ENCODE data around the gene EIF2AK3.
"Not testable (repeated sequence)": the region's sequence is repeated elsewhere in the genome, so short reads cannot be mapped to it uniquely, and the experiment has no call there.

The EIF2AK3 gene

GRCh38 chr2:88636026-88636425 is 8.8 kb upstream of the EIF2AK3 start:
- no peak for DNase-seq (ENCODE audit: low spot score)

- no peak for DNase-seq (ENCODE audit: low spot score)
Measured at GRCh38 chr2:88632569-88632968, 5.3 kb upstream of the EIF2AK3 start.

- no peak for DNase-seq (ENCODE audit: low spot score)
Measured at GRCh38 chr2:88628571-88628939, 1.3 kb upstream of the EIF2AK3 start.

GRCh38 chr2:88627856-88628570 is 749 bp upstream of the EIF2AK3 start:
- peak; percentile 86 for DNase-seq (ENCODE audit: low spot score)

GRCh38 chr2:88626171-88627054 is 851 bp downstream of the EIF2AK3 start:
- peak; percentile 47 for DNase-seq (ENCODE audit: low spot score)

GRCh38 chr2:88624477-88624876 is 2.8 kb downstream of the EIF2AK3 start:
- DNase-seq (ENCODE audit: low spot score), result no peak

GRCh38 chr2:88623831-88624465 is 3.3 kb downstream of the EIF2AK3 start:
- not testable (repeated sequence) for DNase-seq (ENCODE audit: low spot score)

- no peak for DNase-seq (ENCODE audit: low spot score)
Measured at GRCh38 chr2:88622307-88622706, 5.0 kb downstream of the EIF2AK3 start.

- no peak for DNase-seq (ENCODE audit: low spot score)
Measured at GRCh38 chr2:88621432-88621831, 5.8 kb downstream of the EIF2AK3 start.

- DNase-seq (ENCODE audit: low spot score), result no peak
Measured at GRCh38 chr2:88620015-88620414, 7.2 kb downstream of the EIF2AK3 start.

- DNase-seq (ENCODE audit: low spot score), result no peak
Measured at GRCh38 chr2:88615822-88616221, 11.4 kb downstream of the EIF2AK3 start.

- DNase-seq (ENCODE audit: low spot score), result no peak
Measured at GRCh38 chr2:88614497-88615157, 12.6 kb downstream of the EIF2AK3 start.

GRCh38 chr2:88613921-88614320 is 13.3 kb downstream of the EIF2AK3 start:
- no peak for DNase-seq (ENCODE audit: low spot score)

- DNase-seq (ENCODE audit: low spot score), result no peak
Measured at GRCh38 chr2:88608184-88608583, 19.1 kb downstream of the EIF2AK3 start.

GRCh38 chr2:88607416-88607815 is 19.8 kb downstream of the EIF2AK3 start:
- DNase-seq (ENCODE audit: low spot score), result no peak

- no peak for DNase-seq (ENCODE audit: low spot score)
Measured at GRCh38 chr2:88606371-88607030, 20.8 kb downstream of the EIF2AK3 start.

GRCh38 chr2:88603146-88603545 is 24.1 kb downstream of the EIF2AK3 start:
- DNase-seq (ENCODE audit: low spot score), result peak; percentile 47

GRCh38 chr2:88602022-88602421 is 25.2 kb downstream of the EIF2AK3 start:
- no peak for DNase-seq (ENCODE audit: low spot score)

- DNase-seq (ENCODE audit: low spot score), result no peak
Measured at GRCh38 chr2:88601286-88601685, 26.0 kb downstream of the EIF2AK3 start.

- peak; percentile 75 for DNase-seq (ENCODE audit: low spot score)
Measured at GRCh38 chr2:88600038-88600465, 27.2 kb downstream of the EIF2AK3 start.

- DNase-seq (ENCODE audit: low spot score), result no peak
Measured at GRCh38 chr2:88599527-88599926, 27.7 kb downstream of the EIF2AK3 start.

GRCh38 chr2:88597168-88597567 is 30.1 kb downstream of the EIF2AK3 start:
- DNase-seq (ENCODE audit: low spot score), result no peak
